ENCODE data around the gene MAPKBP1.

The MAPKBP1 gene

DNA sequence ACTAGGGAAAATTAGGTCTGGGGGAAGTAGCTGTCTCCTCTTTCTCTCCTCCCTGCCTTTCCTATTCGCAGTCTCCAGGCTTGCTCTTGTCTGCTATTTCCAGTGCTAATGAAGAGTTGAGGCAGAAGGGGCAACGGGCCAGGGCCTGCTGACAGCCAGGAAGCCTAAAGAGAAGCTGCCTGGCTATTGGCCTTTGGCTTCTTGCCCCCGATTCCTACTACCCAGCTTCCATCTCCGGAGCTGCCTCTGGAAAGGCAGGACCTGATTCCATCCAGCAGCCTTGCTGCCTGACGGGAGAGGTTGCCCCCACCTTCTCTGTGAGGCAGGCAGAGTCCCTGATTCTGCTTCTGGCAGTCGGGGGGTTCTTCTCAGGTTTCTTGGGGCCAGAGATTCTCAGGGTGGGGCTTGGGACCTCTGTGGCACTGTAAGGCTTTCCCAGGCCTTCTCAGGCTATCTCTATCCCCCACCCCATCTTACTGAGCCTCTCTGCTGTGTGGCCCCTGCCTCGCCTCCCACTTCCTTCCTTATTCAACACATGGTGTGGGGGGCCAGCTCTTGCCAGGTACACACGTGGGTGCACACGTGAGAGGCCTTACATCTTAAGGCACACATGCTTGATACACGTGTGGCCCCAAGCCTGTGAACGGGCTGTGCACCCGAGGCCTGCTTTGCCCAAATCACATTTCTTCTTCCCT lies 35.4 kb downstream of the MAPKBP1 start:
- Mint-ChIP-seq H3K4me3 (no peak overlapping the region), H3K27ac (no peak overlapping the region), H3K4me1 (peaks cover 12% of the 10 kb centered on the region), H3K27me3 (no peaks in the 10 kb centered on the region), H3K9me3 (no peaks in the 10 kb centered on the region), H3K36me3 (ENCODE audit: low read depth) (no peaks in the 10 kb centered on the region)
- DNase-seq: no peak
- no peak for ATAC-seq

GRCh38 chr15:41810651-41811431 lies 36.6 kb downstream of the MAPKBP1 start:
- Mint-ChIP-seq H3K4me3 (no peak overlapping the region), H3K4me1 (peaks cover 10% of the 10 kb centered on the region), H3K9me3 (no peaks in the 10 kb centered on the region), H3K27me3 (no peaks in the 10 kb centered on the region), H3K36me3 (ENCODE audit: low read depth) (peaks cover 2% of the 10 kb centered on the region), H3K27ac (no peak overlapping the region)
- ATAC-seq (no peak), DNase-seq (no peak)

DNA sequence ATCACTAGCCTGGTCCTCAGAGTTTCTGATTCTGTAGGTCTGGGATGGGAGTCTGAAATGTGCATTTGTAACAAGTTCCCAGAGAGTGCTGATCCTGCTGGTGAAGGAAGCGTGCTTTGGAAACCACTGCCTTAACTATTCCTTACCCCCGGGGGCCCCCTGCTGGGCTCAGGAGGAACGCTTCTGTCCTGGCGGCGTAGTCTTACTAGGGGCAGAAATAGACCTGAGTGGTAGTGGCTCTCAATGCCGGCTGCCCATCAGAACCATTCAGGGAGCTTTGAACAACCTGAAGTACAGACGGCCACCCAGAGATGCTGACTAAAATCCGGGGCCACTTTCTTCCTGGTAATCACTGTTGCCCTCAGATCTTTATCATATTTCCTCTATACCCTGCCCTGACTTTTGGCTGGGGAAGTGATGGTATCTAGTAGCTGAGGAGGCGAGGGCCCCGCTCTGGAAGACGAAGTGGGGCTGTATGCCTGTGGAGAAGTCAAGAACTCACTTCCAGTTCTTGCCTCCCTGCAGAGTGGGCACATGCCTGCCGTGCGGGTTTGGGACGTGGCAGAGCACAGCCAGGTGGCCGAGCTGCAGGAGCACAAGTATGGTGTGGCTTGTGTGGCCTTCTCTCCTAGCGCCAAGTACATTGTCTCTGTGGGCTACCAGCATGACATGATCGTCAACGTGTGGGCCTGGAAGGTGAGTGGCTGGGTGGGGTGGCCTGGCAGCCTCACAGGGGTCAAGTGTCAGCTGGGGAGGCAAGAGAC lies 37.3 kb downstream of the MAPKBP1 start:
- H3K36me3 Mint-ChIP-seq (ENCODE audit: low read depth): peaks cover 4% of the 10 kb centered on the region
- no peaks in the 10 kb centered on the region for H3K9me3 Mint-ChIP-seq
- H3K27me3 Mint-ChIP-seq: no peaks in the 10 kb centered on the region
- DNase-seq (peak; percentile 78), ATAC-seq (peak; percentile 88)
- peaks cover 10% of the 10 kb centered on the region for H3K4me1 Mint-ChIP-seq
- H3K4me3 Mint-ChIP-seq: no peak overlapping the region
- no peak overlapping the region for H3K27ac Mint-ChIP-seq

GRCh38 chr15:41812820-41813375 lies 38.6 kb downstream of the MAPKBP1 start:
- H3K27me3 Mint-ChIP-seq: no peaks in the 10 kb centered on the region
- H3K9me3 Mint-ChIP-seq: no peaks in the 10 kb centered on the region
- no peak for ATAC-seq
- no peak overlapping the region for H3K4me3 Mint-ChIP-seq
- no peak for DNase-seq
- peaks cover 4% of the 10 kb centered on the region for H3K36me3 Mint-ChIP-seq (ENCODE audit: low read depth)
- H3K27ac Mint-ChIP-seq: no peak overlapping the region
- H3K4me1 Mint-ChIP-seq: peaks cover 10% of the 10 kb centered on the region

DNA sequence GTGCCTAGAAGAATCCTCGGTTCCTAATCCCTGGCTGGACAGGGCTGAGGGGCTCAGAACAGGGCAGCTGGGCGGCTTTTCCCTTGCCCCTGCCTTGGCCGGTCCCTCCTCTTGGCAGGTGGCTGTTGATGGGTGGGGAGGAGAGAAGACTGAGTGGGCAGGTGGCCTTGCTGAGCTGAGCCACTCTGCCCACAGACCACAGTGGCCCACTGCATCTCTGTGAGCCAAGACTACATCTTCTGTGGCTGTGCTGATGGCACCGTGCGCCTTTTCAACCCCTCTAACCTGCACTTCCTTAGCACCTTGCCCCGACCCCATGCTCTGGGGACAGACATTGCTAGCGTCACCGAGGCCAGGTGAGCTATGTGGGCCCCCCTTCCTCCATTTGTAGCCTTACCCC lies 39.1 kb downstream of the MAPKBP1 start:
- ATAC-seq: no peak
- Mint-ChIP-seq H3K27ac (no peak overlapping the region), H3K4me1 (peaks cover 10% of the 10 kb centered on the region), H3K4me3 (no peak overlapping the region), H3K27me3 (no peaks in the 10 kb centered on the region), H3K36me3 (ENCODE audit: low read depth) (peaks cover 4% of the 10 kb centered on the region), H3K9me3 (no peaks in the 10 kb centered on the region)
- no peak for DNase-seq

- Mint-ChIP-seq H3K4me3 (no peak overlapping the region), H3K27ac (no peak overlapping the region), H3K9me3 (no peaks in the 10 kb centered on the region), H3K27me3 (no peaks in the 10 kb centered on the region), H3K36me3 (ENCODE audit: low read depth) (peaks cover 6% of the 10 kb centered on the region), H3K4me1 (peaks cover 7% of the 10 kb centered on the region)
- DNase-seq (no peak), ATAC-seq (no peak)
Observed at GRCh38 chr15:41814534-41814933, 40.2 kb downstream of the MAPKBP1 start.

DNA sequence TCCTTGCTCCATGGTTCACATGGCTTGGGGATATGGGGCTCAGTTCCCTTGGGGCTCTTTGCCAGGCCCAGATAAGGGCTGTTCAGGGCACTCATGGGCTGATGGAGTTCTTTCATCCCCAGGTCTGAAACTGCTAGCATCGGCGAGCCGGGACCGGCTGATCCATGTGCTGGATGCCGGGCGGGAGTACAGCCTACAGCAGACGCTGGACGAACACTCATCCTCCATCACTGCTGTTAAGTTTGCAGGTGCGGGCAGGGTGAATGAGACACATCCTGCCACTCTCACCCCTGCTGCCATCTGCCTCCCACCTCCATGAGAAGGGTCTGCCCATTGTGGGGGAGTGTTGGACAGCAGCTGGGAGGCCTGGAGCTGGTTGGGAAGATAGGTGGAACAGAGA lies 42.5 kb downstream of the MAPKBP1 start:
- no peaks in the 10 kb centered on the region for H3K4me1 Mint-ChIP-seq
- DNase-seq: no peak
- ATAC-seq: no peak
- no peak overlapping the region for H3K27ac Mint-ChIP-seq
- H3K27me3 Mint-ChIP-seq: no peaks in the 10 kb centered on the region
- no peaks in the 10 kb centered on the region for H3K9me3 Mint-ChIP-seq
- H3K36me3 Mint-ChIP-seq (ENCODE audit: low read depth): peaks cover 8% of the 10 kb centered on the region
- H3K4me3 Mint-ChIP-seq: no peak overlapping the region

DNA sequence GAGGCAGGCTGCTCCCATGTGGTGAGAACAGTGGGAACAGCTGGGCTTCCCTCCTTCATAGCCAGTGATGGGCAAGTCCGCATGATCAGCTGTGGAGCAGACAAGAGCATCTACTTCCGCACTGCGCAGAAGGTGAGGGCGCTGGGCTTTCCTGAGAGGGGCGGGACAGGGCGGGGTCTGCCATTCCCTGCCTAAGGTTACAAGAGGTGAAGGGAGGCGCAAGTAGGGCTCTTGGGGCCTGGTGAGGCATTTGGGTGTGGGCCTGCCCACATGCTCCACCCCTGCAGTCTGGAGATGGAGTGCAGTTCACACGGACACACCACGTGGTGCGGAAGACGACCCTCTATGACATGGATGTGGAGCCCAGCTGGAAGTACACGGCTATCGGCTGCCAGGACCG lies 43.0 kb downstream of the MAPKBP1 start:
- H3K27me3 Mint-ChIP-seq: no peaks in the 10 kb centered on the region
- H3K27ac Mint-ChIP-seq: no peak overlapping the region
- H3K4me1 Mint-ChIP-seq: no peaks in the 10 kb centered on the region
- no peaks in the 10 kb centered on the region for H3K9me3 Mint-ChIP-seq
- DNase-seq: no peak
- H3K4me3 Mint-ChIP-seq: no peak overlapping the region
- no peak for ATAC-seq
- peaks cover 8% of the 10 kb centered on the region for H3K36me3 Mint-ChIP-seq (ENCODE audit: low read depth)

DNA sequence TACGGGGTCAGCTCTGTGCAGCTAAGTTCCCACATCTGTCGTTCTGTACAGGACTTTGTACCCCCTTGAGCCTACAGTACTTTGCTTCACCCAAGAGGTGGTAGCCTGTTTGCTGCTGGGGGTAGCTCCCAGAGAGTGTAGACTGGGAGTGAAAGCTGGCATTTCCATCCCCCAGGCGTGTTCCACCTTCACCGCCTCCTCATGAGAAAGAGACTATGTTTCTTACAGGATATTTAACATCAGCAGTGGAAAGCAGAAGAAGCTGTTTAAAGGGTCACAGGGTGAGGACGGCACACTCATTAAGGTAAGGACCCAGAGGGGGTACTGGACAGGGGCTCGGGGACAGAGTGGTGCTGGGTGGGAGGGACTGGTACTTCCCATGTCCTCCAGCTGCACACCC lies 43.5 kb downstream of the MAPKBP1 start:
- peaks cover 8% of the 10 kb centered on the region for H3K36me3 Mint-ChIP-seq (ENCODE audit: low read depth)
- ATAC-seq: no peak
- H3K27ac Mint-ChIP-seq: no peak overlapping the region

DNA sequence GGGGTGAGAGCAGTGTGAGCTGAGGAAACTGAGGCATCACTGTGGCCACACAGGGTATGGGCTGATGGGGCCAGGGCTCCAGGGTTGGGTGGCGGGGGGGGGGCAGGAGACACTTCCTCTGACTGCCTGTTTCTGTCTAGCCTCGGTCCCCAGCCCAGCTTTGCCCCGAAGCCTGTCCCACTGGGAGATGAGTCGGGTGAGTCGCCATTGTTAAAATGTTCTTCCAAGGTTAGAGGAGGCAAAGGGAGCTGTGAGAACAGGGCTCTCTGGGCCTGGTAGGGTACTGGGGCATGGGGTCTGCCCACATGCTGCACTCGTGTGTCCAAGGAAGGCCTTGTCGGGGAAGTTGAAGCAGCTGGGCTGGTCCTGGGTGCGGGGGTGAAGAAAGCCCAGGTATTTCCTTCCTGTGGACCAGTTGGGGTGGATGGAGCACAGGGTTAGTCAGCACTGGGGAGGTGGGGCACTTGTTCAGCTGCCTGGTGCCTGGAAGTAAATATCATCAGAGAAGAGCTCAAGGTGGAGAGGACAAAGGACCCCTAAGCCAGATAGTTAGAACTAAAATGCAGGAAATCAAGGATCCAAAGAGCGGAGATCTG lies 45.3 kb downstream of the MAPKBP1 start:
- Mint-ChIP-seq H3K4me1 (no peaks in the 10 kb centered on the region), H3K27me3 (no peaks in the 10 kb centered on the region), H3K36me3 (ENCODE audit: low read depth) (peaks cover 8% of the 10 kb centered on the region), H3K4me3 (no peak overlapping the region), H3K27ac (no peak overlapping the region), H3K9me3 (no peaks in the 10 kb centered on the region)
- ATAC-seq (no peak), DNase-seq (no peak)

More for the DNA sequence above, 43.5 kb downstream of the MAPKBP1 start:
- no peaks in the 10 kb centered on the region for H3K27me3 Mint-ChIP-seq
- no peak overlapping the region for H3K4me3 Mint-ChIP-seq
- no peak for DNase-seq
- no peaks in the 10 kb centered on the region for H3K4me1 Mint-ChIP-seq
- H3K9me3 Mint-ChIP-seq: no peaks in the 10 kb centered on the region

GRCh38 chr15:41820791-41821423 lies 46.6 kb downstream of the MAPKBP1 start:
- ATAC-seq (no peak), DNase-seq (no peak)
- H3K4me1 Mint-ChIP-seq: no peaks in the 10 kb centered on the region
- H3K36me3 Mint-ChIP-seq (ENCODE audit: low read depth): peaks cover 6% of the 10 kb centered on the region
- no peak overlapping the region for H3K27ac Mint-ChIP-seq
- no peak overlapping the region for H3K4me3 Mint-ChIP-seq
- H3K27me3 Mint-ChIP-seq: no peaks in the 10 kb centered on the region
- no peaks in the 10 kb centered on the region for H3K9me3 Mint-ChIP-seq

DNA sequence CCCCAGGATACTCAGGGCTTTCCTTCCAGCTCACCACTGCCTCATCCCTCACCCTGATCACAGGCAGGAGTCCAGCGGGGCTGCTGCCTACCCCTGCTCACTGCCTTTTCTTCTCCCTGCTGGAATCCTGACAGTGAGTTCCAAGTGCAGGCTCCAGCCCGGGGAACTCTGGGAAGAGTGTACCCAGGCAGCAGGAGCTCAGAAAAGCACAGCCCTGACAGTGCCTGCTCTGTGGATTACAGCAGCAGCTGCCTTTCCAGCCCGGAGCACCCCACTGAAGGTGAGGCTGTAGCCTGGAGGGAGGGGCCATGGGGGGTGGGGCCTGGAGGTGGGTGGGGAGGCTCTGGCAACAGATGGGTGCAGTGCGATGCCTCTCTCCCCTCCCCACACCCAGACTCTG lies 47.5 kb downstream of the MAPKBP1 start:
- DNase-seq (no peak), ATAC-seq (no peak)
- H3K36me3 Mint-ChIP-seq (ENCODE audit: low read depth): peaks cover 5% of the 10 kb centered on the region
- no peaks in the 10 kb centered on the region for H3K27me3 Mint-ChIP-seq
- no peak overlapping the region for H3K27ac Mint-ChIP-seq
- H3K9me3 Mint-ChIP-seq: no peaks in the 10 kb centered on the region
- H3K4me3 Mint-ChIP-seq: no peak overlapping the region
- H3K4me1 Mint-ChIP-seq: no peaks in the 10 kb centered on the region

- no peaks in the 10 kb centered on the region for H3K9me3 Mint-ChIP-seq
- H3K27ac Mint-ChIP-seq: no peak overlapping the region
- peaks cover under 1% of the 10 kb centered on the region for H3K4me1 Mint-ChIP-seq
- H3K27me3 Mint-ChIP-seq: no peaks in the 10 kb centered on the region
- DNase-seq: no peak
- H3K36me3 Mint-ChIP-seq (ENCODE audit: low read depth): peaks cover 5% of the 10 kb centered on the region
- ATAC-seq: no peak
- no peak overlapping the region for H3K4me3 Mint-ChIP-seq
Observed at GRCh38 chr15:41822471-41822870, 48.2 kb downstream of the MAPKBP1 start.

DNA sequence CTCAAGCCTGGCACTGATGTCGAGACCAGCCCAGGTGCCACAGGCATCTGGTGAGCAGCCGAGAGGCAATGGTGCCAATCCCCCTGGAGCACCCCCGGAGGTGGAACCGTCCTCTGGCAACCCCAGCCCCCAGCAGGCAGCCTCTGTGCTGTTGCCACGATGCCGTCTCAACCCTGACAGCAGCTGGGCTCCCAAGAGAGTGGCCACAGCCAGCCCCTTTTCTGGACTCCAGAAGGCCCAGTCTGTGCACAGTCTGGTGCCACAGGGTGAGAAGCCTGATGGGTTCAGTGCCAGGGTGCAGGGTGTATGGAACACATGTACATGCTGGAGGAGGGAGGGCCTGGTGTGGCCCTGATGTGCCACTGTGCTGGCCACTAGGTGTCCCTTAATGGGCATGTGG lies 48.7 kb downstream of the MAPKBP1 start:
- H3K9me3 Mint-ChIP-seq: no peaks in the 10 kb centered on the region

More for the DNA sequence above, 48.7 kb downstream of the MAPKBP1 start:
- no peak for DNase-seq
- no peak overlapping the region for H3K4me3 Mint-ChIP-seq
- H3K27me3 Mint-ChIP-seq: no peaks in the 10 kb centered on the region
- H3K36me3 Mint-ChIP-seq (ENCODE audit: low read depth): peaks cover 5% of the 10 kb centered on the region
- peaks cover 4% of the 10 kb centered on the region for H3K4me1 Mint-ChIP-seq
- no peak for ATAC-seq
- no peak overlapping the region for H3K27ac Mint-ChIP-seq

Data from activated naive CD8-positive, alpha-beta T cell treated with anti-CD3 and anti-CD28 coated beads, Interleukin-2, amount 50 U/mL, for 24 hours (primary cell).